Activated CD8-positive, alpha-beta memory T cell treated with anti-CD3 and anti-CD28 coated beads, Interleukin-2, amount 50 U/mL, for 4 hours (primary cell): Measurements from ENCODE around the gene PCDHGA5.
"Not testable (repeated sequence)": the region's sequence is repeated elsewhere in the genome, so short reads cannot be mapped to it uniquely, and the experiment has no call there.

Experiments
- DNase-seq: peaks from one replicate; pipeline ENCODE4 v3.0.0-alpha.2; 2020

The PCDHGA5 gene

GRCh38 chr5:141388661-141389060 is 24.7 kb downstream of the PCDHGA5 start:
- no peak for DNase-seq

- DNase-seq, result no peak
Measured at GRCh38 chr5:141389153-141390042, 25.4 kb downstream of the PCDHGA5 start.

- no peak for DNase-seq
Measured at GRCh38 chr5:141392429-141393198, 28.7 kb downstream of the PCDHGA5 start, which contains the start of gene PCDHGA8. PCDHGA8 (plus strand) TSS chr5:141392633; CDS start chr5:141392814, 181 bp downstream.

- DNase-seq, result no peak
Measured at GRCh38 chr5:141393267-141393666, 29.3 kb downstream of the PCDHGA5 start.

- not testable (repeated sequence) for DNase-seq
Measured at GRCh38 chr5:141394401-141395187, 30.6 kb downstream of the PCDHGA5 start.

- DNase-seq, result not testable (repeated sequence)
Measured at GRCh38 chr5:141397756-141398551, 34.0 kb downstream of the PCDHGA5 start, which contains the start of gene PCDHGB5. PCDHGB5 (plus strand) TSS chr5:141397947; CDS start chr5:141398128, 181 bp downstream.

GRCh38 chr5:141398608-141399007 is 34.6 kb downstream of the PCDHGA5 start:
- no peak for DNase-seq

GRCh38 chr5:141399555-141400258 is 35.7 kb downstream of the PCDHGA5 start:
- DNase-seq, result no peak

- DNase-seq, result no peak
Measured at GRCh38 chr5:141402553-141403243, 38.7 kb downstream of the PCDHGA5 start, which contains the start of gene PCDHGA9. PCDHGA9 (plus strand) TSS chr5:141402778; CDS start chr5:141402953, 175 bp downstream.

- DNase-seq, result no peak
Measured at GRCh38 chr5:141403387-141403786, 39.4 kb downstream of the PCDHGA5 start.

GRCh38 chr5:141407790-141408505 is 44.0 kb downstream of the PCDHGA5 start, which contains the start of gene PCDHGB6:
PCDHGB6 (plus strand) TSS chr5:141408021; CDS start chr5:141408203, 182 bp downstream.
- DNase-seq, result not testable (repeated sequence)

- no peak for DNase-seq
Measured at GRCh38 chr5:141409598-141410306, 45.8 kb downstream of the PCDHGA5 start.

- DNase-seq, result no peak
Measured at GRCh38 chr5:141411575-141411974, 47.6 kb downstream of the PCDHGA5 start.

- peak; percentile 42 for DNase-seq
Measured at GRCh38 chr5:141412854-141413539, 49.0 kb downstream of the PCDHGA5 start, which contains the start of gene PCDHGA10. PCDHGA10 (plus strand) TSS chr5:141412987; CDS start chr5:141413176, 189 bp downstream.

- DNase-seq, result no peak
Measured at GRCh38 chr5:141413540-141414069, 49.6 kb downstream of the PCDHGA5 start.

- DNase-seq, result not testable (repeated sequence)
Measured at GRCh38 chr5:141414548-141415274, 50.7 kb downstream of the PCDHGA5 start.

- DNase-seq, result not testable (repeated sequence)
Measured at GRCh38 chr5:141415275-141415618, 51.3 kb downstream of the PCDHGA5 start.
